ENCODE data around the gene CDC42BPG.

The CDC42BPG gene

GRCh38 chr11:64803158-64803845 is 41.2 kb downstream of the CDC42BPG start, which contains the start of gene MAP4K2:
Gene MAP4K2, minus strand, starts transcription at chr11:64803214. Its CDS starts 65 bp downstream, at chr11:64803149.
- peak; percentile 91 for DNase-seq

DNA sequence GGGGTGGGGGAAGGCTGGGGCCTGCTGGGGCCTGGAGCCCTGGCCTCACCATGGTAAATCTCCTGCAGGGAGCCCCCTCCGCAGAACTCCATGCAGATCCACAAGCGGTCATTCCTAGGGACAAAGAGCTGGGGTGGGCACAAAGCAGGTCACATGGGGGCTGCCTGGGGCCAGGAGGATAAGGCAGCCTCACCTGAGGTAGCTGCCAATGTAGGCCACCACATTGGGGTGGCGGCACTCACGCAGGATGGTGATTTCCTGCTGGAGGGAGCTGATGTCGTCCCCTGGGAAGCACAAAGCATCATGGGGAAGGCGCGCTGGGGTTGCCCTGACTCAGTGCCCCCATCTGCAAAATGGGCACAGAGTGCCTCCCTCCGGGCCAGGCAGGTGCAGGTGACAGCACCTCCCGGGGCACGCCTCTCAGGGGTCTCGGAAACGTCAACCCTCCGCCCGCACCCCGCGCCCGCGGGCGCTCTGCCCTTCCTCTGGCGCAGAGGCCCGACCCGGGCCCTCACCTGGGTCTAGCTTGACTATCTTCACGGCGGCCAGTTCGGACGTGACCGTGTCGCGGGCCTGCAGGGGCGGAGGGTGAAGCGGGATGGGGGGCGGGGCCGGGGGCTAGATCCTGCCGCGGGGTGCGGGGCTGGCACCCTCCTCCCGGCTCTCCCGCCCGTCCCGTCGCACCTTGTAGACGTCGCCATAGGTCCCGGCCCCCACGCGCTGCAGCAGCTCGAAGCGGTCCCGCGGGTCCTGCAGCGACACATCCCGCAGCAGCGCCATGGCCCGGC is 41.9 kb downstream of the CDC42BPG start:
- no peak for DNase-seq

DNA sequence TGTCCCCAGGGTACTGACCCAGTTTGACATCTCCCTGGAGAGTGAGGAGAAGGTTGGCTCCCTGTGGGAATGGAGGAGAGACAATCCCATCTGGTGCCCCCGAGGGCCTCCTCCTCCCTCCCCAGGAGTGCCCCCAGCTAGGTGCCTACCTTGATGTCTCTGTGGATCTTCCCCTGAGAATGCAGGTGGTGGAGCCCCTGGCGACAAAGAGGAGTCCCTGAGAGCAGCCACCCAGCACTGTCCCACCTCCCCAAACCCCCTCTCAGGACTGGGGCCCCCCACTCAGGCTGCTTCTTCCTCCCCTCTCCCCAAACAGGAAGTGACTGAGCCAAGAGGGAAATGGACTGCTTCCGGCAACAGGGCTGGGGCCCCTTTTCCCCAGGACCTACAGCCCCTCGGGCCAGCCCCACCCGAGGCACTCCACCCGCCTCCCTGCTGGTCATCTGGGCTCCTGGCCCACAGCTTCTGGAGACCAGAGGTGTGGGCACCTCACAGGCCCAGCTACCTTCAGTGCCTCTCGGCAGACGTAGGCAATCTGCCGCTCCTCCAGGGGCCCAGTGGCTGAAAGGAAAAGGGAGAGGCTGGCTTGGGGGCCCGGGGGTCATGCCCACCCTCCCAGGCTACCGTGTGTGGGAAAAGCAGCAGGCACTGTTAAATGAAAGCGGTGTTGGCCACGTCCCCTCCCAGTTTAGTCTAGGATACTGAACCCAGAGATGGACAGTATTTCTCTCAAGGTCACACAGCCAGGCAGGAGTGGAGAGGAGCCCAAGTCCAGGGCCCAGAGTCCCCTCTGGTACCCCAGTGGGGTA is 42.7 kb downstream of the CDC42BPG start:
- no peak for DNase-seq

DNA sequence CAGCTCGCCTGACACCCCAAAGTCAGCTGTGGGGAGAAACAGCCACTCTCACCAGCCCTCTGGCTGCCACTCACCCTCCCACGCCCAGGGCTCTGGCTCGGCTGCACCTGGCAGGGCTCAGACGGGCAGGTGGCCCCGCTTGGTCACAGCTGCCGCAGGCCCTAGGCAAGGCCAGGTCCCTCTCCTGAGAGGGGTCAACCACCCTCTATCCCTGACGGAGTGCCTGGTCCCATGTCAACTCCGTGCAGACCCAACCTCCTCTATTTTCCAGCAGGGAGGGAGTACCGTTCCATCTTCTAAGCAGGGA is 43.3 kb downstream of the CDC42BPG start:
- no peak for DNase-seq

DNA sequence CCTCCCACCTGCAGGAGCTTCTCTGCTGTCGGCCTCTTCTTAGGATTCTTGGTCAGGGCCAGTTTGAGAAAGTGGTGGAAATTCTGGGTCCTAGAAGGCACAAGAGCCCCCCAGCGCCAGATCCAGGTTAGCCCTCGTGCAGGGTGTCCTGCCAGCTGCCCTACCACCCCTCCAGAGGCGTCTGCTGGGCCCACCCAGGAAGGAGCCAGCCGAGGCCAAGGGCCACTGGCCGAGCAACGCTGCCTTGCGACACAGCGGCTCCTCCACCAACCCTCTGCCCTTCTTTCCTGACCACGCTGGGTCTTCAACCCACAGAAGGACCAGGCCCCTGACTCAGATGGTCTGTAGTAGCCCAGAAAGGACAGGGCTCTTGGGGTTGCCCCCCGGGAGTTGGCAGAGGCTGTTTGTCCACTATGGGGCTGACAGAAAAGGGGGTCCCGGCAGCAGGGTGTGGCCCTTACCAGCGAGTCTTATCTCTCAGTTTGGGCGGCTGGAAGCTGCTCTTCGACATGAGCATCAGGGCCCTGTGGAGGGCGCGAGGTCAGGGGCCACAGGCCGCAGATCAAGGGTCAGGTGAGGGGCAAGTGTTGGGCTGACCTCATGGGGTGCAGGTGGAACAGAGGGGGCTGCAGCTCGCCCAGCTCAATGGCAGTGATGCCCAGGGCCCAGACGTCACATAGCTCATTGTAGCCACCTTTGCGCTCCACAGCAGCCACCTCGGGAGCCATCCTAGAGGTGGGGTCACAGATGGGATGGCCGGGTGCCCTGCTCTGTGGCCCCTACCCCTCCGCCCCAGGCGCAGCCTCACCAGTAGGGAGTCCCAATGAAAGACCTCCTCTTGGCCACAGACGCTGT is 43.9 kb downstream of the CDC42BPG start:
- no peak for DNase-seq

- peak; percentile 12 for DNase-seq
These were observed 44.7 kb downstream of the CDC42BPG start for GRCh38 chr11:64799623-64800302.

- DNase-seq: no peak
These were observed 45.2 kb downstream of the CDC42BPG start for GRCh38 chr11:64799256-64799622.

GRCh38 chr11:64796757-64797541 is 47.5 kb downstream of the CDC42BPG start:
- no peak for DNase-seq

- DNase-seq: no peak
These were observed 48.3 kb downstream of the CDC42BPG start for GRCh38 chr11:64796047-64796756.

DNA sequence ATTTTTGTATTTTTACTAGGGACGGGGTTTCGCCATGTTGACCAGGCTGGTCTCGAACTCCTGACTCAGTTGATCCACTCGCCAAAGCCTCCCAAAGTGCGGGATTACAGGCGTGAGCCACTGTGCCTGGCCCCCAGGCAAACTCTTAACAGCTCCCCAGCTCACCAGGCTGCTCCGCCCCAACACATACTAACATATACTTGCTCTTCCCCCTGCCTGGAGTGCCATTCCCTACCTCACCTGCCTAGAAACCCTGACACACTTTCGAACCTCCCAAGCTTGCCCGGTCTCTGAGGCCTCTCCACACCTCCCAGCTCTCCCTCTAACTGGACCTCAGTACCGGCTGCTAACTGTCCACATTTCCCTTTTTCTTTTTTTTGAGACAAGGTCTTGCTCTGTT is 49.9 kb downstream of the CDC42BPG start:
- no peak for DNase-seq

DNA sequence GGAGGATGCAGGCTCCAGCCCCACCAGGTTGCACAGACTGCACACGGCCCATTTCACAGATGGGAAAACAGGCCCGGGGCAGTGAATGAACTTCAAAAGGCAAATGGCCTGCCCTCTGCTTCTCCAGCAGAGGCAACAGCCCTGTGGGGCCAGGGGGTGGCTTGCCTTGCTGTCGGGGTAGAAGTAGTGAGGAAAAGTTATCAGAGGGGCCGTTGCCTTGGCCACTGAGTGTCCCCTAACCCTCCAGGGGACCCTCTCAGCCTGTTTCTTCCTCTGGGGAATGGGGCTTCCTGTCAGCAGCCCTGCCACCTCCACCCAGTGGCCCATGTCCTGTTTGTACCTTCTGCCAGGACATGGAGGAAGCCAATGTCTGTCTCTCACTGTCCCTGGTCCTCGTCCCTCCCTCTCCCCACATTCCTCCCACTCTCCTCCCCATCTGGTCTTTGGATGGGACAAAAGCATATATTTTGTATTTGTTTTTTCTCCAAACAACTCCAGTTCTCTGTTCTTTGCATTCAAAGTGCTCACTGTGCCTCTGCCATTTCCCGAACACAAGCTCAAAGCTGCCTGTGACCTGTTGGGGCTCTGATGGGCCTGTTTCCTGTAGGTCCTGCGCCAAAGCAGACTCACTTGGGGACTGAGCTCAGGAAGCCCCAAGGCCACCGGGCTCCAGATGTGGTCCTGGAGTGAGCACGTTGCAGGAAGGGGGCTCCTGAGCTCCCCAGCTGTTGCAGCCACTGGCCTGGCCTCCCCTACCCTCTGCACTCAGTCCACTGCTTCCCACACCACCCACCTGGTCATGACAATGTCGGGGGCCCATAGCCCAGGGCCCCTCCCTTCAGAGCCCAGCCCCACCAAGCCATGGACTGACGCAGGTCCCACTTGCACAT is 50.9 kb downstream of the CDC42BPG start:
- no peak for DNase-seq

DNA sequence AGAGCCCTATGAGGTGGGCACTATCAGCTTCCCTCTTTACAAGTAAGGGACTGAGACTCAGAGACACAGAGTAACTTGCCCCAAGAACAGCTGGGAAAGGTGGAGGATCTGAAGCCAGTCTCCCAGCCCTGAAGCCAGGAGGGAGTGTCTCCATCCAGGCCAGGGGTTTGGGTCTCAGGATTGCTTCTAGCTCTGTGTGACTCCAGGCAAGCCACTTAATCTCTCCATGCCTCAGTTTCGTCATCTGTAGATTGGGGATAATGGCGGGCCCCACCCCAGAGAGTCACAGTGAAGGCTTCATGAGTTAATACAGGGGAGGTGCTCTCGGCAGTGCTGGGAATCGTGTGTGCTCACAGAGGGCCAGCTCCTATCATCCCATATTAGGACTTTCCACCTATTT is 52.0 kb downstream of the CDC42BPG start:
- no peak for DNase-seq

GRCh38 chr11:64791781-64792291 is 52.6 kb downstream of the CDC42BPG start:
- no peak for DNase-seq

DNA sequence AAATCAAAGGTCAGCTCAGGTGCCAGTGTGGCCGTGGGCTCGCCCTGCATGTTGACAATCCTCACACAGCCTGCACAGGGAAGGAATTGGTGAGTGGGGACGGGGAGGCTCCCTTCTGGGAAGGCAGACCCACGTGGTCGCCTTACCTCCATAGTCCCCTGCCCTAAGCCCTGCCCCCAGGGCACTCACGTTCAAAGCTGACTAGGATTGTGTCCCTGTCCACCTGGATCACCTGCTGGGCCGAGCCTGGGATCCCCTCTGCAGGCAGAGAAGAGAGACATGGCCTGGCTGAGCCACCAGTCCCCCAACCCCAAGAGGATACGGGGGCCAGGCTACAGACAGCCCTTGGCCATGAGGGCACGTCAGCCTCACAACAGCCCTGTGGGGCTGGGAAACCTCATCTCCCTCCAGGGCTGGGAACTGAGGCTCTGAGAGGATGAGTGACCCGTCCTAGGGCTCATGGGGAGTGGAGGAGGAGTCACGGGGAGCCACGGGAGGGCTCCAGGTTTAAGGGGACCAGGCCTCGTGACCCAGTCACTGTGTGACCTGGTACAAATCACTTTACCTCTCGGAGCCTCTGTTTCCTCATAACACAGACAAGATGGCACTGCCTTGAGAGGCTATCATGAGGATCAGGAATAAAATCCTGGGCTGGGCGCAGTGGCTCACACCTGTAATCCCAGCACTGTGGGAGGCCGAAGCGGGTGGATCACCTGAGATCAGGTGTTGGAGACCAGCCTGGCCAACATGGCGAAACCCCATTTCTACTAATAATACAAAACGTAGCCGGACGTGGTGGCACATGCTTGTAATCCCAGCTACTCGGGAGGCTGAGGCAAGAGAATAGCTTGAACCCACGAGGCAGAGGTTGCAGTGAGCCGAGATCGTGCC is 54.0 kb downstream of the CDC42BPG start:
- no peak for DNase-seq

DNA sequence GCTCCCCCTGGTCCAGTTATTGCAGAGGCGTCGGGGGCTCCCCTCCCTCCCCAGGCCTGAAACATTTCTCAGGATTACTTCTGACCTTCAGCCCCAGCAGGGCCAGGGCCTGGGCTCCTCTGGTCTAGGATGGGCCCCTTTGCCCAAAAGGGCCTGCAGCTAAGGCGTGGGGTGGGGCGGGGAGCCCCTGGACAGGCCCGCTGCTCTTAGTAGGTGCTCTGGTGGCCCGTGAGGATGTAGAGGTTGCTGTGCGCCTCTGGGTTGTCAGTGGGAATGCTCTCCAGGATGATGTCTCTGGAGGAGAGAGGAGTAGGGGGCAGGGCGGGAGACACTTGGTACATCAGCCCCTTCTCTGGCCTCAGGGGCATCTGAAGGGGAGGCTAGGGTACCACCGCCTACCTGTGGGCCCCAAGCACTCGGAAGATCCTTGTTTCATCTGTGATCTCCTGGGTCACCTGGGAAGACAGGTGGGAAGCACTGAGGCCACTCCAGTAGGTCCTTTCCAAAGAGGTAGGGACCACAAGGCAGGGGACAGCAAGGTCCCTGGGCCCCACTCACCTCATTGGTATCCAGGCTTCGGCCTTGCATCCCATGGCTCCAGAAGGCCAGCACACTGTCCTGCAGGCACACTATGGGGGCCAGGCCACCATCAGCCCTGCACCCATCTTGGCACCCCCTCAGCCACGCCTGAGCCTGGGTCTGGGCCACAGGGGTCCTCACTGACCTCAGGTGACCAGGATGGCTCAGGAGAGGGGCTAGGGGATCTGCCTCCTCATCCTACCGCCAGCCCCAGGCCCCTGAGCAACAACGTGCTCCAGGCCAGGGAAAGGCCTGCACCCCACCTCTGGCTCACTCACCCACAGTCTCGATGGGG is 54.9 kb downstream of the CDC42BPG start:
- no peak for DNase-seq

DNA sequence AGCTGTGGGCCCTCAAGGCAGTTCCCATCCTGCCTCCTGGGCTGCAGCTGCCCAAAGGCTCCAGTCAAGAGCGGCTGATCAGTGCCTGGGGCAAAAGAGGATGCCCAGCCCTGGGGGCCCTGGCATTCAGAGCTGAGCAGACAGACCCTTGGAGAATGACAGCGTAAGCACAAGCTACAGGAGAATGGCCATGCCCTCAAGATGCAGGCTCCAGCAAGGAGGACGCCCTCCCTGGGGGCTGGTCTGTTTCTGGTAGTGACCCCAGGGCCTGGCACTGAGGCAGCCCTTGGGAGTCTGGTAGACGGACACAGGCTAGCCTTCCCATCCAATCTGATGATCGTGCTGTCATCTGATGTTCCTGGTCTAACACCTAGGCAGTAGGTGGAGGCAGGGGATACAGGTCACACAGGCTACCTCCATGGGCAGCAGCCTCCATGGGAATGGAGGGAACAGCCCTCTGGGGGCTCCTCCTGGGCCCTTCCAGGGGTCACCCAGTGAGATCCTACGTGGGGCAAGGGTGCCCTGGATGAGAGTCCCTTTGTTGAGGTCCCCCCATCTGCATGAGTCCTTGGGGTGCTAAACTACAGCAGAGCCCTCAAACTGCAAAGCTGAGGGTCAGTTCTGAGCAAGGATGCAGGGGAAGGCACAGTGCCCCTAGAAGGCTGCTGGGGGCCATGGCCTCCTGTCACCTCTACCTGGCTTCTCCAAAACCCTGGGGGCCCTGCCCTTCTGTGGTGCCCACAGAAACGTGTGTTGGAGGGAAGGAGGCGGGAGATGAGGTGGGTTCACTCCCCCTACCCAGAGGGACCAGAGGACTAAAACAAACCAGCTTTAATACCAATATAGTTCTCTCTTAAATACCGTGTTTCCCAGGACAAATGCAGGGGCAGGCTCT is 55.9 kb downstream of the CDC42BPG start:
- no peak for DNase-seq
